Endometrium (tissue), 2 donors: ENCODE measurements around the gene MEGF8.
"Not testable (repeated sequence)": the region's sequence is repeated elsewhere in the genome, so short reads cannot be mapped to it uniquely, and the experiment has no call there.

ENCODE experiments used
- FAIRE-seq: peaks from 2 replicates; lab custom pipeline; 2012; peaks lifted over from hg19 to GRCh38; lab: Jason Lieb, UNC
- donor health status: control.
- donor health status: control.

The MEGF8 gene

DNA sequence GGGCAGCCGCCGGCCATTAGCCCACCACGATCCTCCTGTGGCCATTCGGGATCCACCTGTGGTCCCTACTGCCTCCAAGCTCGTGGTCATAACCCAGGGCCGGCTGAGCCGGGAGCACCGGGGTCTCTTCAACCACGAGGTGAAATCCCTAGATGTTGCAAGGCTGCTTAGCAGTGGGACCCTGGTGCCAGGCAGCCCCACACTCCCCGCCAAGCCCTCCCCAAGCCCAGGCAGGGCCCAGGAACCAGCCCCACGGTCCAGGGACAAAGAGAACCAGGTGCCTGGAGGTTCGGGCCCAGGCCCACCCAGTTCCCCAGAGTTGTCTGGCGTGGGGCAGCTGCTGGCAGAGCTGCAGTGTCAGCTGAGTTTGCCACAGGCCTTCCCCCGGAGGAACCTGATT is 15.7 kb upstream of the MEGF8 start:
- no peak for FAIRE-seq

- no peak for FAIRE-seq
Measured at GRCh38 chr19:42311657-42312056, 13.8 kb upstream of the MEGF8 start.

- FAIRE-seq = no peak
Measured at GRCh38 chr19:42312370-42312769, 13.1 kb upstream of the MEGF8 start.

- FAIRE-seq = no peak
Measured at GRCh38 chr19:42313096-42313839, 12.2 kb upstream of the MEGF8 start, which contains the start of gene TMEM145. Gene TMEM145 (plus strand): TSS chr19:42313309. CDS start chr19:42313377, 68 bp downstream.

DNA sequence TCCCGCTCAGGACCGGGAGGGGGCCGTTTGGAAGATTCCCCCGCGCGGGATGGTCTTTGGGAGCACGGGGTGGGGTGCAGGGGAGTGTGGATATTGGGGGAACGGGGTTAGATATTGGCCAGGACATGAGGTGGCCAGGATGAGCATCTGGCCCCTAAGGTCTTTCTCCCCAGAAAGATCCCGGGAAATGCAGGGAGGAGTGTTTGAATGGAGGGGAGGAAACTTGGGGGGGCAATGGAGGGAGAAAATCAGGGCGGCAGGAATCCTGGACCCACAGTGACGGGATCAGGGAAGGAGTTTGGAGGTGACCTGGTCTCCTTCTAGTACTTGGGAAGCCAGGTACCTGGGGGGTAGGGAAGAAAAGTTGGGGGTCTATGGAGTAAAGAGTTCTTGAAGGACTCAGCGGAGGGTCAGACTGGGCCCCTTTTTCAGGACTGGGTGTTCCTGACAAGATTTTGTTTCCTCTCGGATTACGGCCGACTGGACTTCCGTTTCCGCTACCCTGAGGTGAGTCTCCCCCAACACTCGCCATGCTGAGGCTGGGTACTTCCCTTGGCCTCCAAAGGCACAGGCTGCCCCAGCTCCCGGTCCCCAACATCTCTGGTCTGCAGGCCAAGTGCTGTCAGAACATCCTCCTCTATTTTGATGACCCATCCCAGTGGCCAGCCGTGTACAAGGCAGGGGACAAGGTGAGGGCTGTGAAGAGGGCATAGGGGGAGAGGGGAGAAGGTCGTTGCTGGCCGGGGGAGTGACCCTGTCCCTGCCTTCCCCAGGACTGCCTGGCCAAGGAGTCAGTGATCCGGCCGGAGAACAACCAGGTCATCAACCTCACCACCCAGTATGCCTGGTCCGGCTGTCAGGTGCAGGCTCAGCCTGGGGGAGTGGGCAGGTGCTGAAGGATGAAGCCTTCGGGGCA is 11.3 kb upstream of the MEGF8 start:
- FAIRE-seq = no peak

DNA sequence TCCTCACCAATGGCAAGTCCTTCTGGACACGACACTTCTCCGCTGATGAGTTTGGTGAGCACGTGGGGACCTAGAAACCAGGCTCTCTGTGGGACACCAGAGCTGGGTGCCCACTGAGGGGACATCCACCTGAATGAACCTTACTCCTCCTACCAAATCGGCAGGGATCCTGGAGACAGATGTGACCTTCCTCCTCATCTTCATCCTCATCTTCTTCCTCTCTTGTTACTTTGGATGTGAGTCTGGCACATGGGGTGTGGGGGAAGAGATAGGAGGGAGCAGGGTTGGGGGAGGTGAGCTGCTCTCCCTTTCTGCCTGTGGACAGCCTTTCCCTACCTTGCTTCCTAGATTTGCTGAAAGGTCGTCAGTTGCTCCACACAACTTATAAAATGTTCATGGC is 10.4 kb upstream of the MEGF8 start:
- FAIRE-seq = no peak

DNA sequence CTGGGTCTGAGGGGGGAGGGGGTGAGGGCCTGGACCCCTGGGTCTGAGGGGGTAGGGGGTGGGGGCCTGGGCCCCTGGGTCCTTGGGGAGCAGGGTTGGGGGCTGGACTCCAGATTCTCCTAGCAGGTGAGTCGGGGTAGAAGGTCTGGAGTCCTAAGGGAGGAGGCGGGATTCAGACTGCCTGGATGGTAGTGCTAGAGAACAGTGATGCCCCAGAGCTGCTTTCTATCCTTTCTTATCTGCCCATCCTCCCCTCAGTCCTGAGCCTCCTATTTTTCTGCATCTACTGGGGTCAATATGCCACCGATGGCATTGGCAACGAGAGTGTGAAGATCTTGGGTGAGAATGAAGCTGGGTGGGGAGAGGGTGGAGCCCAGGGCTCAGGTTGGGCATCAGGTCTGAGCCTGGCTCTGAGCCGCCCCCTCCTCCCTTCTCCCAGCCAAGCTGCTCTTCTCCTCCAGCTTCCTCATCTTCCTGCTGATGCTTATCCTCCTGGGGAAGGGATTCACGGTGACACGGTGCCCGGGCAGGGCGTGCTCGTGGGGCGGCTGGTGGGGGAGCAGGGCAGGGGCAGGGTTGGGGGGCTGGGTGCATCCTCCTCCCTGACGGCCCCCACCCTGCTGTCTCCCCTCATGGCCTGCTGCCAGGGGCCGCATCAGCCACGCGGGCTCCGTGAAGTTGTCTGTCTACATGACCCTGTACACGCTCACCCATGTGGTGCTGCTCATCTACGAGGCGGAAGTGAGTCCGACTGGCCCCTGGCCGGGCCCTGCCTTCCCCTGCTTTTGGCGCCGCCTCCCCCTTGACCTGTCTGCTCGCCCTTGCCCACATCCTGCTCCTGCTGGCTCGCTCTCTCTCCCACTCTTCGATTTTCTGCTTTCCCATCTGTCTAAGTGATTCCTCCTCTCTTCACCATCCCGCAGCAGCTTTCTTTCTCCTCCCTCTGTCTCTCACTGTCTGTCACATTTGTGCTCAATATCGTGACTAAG is 8.9 kb upstream of the MEGF8 start:
- no peak for FAIRE-seq

GRCh38 chr19:42317535-42317934 is 7.9 kb upstream of the MEGF8 start:
- FAIRE-seq = no peak

DNA sequence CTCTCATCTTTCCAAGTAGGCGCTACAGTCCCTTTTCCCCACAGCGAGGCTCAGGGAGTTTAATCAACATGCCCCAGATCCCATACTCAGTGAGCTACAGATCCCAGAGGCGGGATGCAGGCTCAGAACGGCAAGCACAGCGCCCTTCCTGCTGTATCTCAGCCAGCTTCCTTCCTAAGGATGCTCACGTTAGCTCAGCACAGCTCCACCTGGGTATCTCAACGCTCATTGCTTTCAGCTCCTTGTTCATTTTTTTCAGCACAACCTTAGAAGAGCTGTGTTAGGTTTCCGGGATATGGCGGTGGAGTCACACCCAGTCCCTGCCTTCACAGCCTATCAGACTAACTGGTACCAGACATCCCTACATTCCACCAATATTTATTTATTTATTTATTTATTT is 3.1 kb upstream of the MEGF8 start:
- FAIRE-seq = no peak

DNA sequence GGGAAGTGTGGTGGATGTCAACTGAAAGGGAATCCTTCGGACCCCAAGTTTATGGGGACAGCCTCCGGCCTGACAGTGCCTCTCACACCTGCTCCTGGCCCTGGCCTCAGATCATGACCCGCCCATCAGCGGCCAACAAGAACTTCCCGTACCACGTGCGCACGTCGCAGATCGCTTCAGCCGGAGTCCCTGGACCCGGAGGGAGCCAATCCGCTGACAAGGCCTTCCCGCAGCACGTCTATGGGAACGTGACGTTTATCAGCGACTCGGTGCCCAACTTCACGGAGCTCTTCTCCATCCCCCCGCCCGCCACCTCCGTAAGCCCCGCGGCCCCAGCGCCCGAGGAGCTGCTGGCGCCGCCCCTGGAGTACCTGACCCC is 2.0 kb upstream of the MEGF8 start:
- FAIRE-seq = no peak

- no peak for FAIRE-seq
Measured at GRCh38 chr19:42323852-42324654, 1.4 kb upstream of the MEGF8 start.

- no peak for FAIRE-seq
Measured at GRCh38 chr19:42324655-42325307, 654 bp upstream of the MEGF8 start.

GRCh38 chr19:42325896-42326771 is 699 bp downstream of the MEGF8 start:
- FAIRE-seq = no peak

- FAIRE-seq = no peak
Measured at GRCh38 chr19:42326969-42327368, 1.5 kb downstream of the MEGF8 start.

DNA sequence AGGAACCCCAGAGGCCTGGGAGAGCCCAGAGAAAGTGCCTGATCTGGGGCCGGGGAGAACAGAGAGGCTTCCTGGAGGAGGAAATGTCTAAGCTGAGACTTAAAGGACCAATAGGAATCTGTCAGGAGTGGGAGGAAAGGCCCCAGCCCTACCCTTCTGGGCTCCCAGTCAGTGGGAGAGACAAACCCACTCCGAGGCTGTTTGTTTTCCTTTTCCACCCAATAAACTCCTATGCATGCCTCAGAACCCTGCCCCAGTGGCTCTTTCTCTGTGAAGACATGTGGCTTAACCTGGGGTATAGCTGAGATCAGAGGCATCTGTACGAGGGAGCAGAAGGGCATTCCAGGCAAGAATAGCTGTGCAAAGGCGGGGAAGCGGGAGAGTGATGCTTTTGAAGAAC is 1.9 kb downstream of the MEGF8 start:
- FAIRE-seq = no peak

DNA sequence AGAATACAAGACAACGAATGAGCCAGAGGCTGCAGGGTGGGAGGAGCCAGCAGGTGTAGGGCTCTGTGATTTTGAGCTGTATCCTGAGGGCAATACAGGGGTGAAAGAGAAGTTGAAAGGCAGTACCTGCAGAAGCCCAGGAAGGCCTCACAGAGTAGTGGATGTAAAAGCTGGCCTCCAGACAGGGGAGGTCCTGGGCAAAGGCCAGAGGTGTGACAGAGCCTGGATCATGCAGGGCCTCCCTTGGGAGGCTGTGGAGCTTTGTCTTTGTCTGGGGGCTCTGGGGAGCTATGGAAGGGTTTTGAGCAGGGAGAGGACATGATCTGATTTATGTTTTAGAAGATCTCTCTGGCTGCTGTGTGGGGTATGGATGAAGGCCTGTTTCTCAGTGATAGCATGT is 2.7 kb downstream of the MEGF8 start:
- no peak for FAIRE-seq

- FAIRE-seq = no peak
Measured at GRCh38 chr19:42328854-42329253, 3.4 kb downstream of the MEGF8 start.

GRCh38 chr19:42330241-42330711 is 4.8 kb downstream of the MEGF8 start:
- no peak for FAIRE-seq

DNA sequence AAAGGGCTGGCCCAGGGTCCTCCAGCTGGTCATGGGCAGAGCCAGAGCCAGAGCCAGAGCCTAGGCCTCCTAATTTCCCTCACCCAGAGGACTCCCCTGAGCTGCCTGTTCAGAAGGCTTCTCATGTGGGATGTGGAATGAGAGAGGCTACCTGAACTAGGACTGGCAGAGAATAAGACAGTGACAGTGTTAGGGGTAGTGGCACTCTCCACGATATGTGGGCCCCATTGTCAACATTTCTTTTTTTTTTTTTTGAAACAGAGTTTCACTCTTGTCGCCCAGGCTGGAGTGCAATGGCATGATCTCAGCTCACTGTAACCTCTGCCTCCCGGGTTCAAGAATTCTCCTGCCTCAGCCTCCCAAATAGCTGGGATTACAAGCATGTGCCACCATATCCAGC is 5.9 kb downstream of the MEGF8 start:
- not testable (repeated sequence) for FAIRE-seq

DNA sequence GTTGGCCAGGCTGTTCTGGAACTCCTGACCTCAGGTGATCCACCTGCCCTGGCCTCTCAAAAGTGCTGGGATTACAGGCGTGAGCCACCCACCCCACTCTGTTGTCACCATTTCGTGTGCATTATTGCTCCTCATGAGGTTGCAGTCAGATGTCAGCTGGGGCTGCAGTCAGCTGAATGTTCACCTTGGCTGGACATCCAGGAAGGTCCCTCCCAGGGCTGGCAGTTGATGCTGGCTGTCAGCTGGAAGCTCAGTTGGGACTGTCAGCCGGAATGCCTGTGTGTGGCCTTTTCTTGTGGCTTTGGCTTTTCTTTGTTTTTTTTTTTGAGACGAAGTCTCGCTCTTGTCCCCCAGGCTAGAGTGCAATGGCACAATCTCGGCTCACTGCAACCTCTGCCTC is 6.6 kb downstream of the MEGF8 start:
- FAIRE-seq = no peak
